Mesendoderm (in vitro differentiated cells): ENCODE measurements around the gene FAIM2.

Experiments
- DNase-seq: peaks from one replicate; pipeline ENCODE4 v3.0.0; 2013
- H2AK5ac ChIP-seq: 2 replicates; pipeline ENCODE4 v1.6.1; 2013; ENCODE audit warnings: low read length, inconsistent platforms
- H2BK120ac ChIP-seq: 2 replicates; pipeline ENCODE4 v1.6.1; 2013; ENCODE audit warnings: low read depth, mild to moderate bottlenecking, low read length, moderate library complexity, mixed read lengths
- H2BK15ac ChIP-seq: replicated peaks from 2 replicates; pipeline ENCODE4 v1.6.1; 2013; ENCODE audit warnings: low read depth, mild to moderate bottlenecking, moderate library complexity
- H2BK5ac ChIP-seq: 2 replicates; pipeline ENCODE4 v1.6.1; 2013; ENCODE audit warnings: low read length, inconsistent platforms
- H3K18ac ChIP-seq: 2 replicates; pipeline ENCODE4 v1.6.1; 2013; ENCODE audit warnings: mild to moderate bottlenecking, low read length, mixed read lengths
- H3K23ac ChIP-seq: one replicate; pipeline ENCODE4 v1.6.1; 2013; ENCODE audit warnings: low read length
- H3K27ac ChIP-seq: 2 replicates; pipeline ENCODE4 v1.5.1; 2013; ENCODE audit warnings: low read depth, mild to moderate bottlenecking, inconsistent platforms, low read length, moderate library complexity
- H3K27me3 ChIP-seq: 2 replicates; pipeline ENCODE4 v1.6.1; 2013; ENCODE audit warnings: low read length, control low read depth, mild to moderate bottlenecking, inconsistent platforms; ENCODE audit not compliant: insufficient read depth, poor library complexity
- H3K36me3 ChIP-seq: 2 replicates; pipeline ENCODE4 v1.6.1; 2013; ENCODE audit warnings: low read length, inconsistent platforms; ENCODE audit not compliant: control insufficient read depth, insufficient read depth
- H3K4ac ChIP-seq: one replicate; pipeline ENCODE4 v1.6.1; 2013; ENCODE audit warnings: low read depth, mild to moderate bottlenecking, low read length, moderate library complexity
- H3K4me1 ChIP-seq: 2 replicates; pipeline ENCODE4 v1.6.1; 2013; ENCODE audit warnings: low read depth, low read length, inconsistent platforms; ENCODE audit not compliant: control insufficient read depth
- H3K4me2 ChIP-seq: 2 replicates; pipeline ENCODE4 v1.6.1; 2013; ENCODE audit warnings: low read length
- H3K4me3 ChIP-seq: 2 replicates; pipeline ENCODE4 v1.5.1; 2013; ENCODE audit warnings: mild to moderate bottlenecking, low read length
- H3K56ac ChIP-seq: one replicate; pipeline ENCODE4 v1.6.1; 2013; ENCODE audit warnings: low read length
- H3K79me1 ChIP-seq: 2 replicates; pipeline ENCODE4 v1.6.1; 2013; ENCODE audit warnings: low read length, inconsistent platforms
- H3K79me2 ChIP-seq: 2 replicates; pipeline ENCODE4 v1.6.1; 2013; ENCODE audit warnings: mild to moderate bottlenecking, low read length; ENCODE audit not compliant: control insufficient read depth, insufficient read depth
- H3K9ac ChIP-seq: 2 replicates; pipeline ENCODE4 v1.6.1; 2013; ENCODE audit warnings: low read length, inconsistent platforms
- H4K5ac ChIP-seq: one replicate; pipeline ENCODE4 v1.6.1; 2013; ENCODE audit warnings: low read length
- H4K8ac ChIP-seq: one replicate; pipeline ENCODE4 v1.6.1; 2013; ENCODE audit warnings: low read depth, mild to moderate bottlenecking, control low read depth, low read length, moderate library complexity
- WGBS: extraction: QIAGEN DNeasy Blood & Tissue Kit; methylation state at CpG from one replicate; pipeline ENCODE4 v1.1.7; 2013; ENCODE audit warnings: low lambda C conversion rate, missing lambda C conversion rate; ENCODE audit not compliant: insufficient coverage; ENCODE audit errors: extremely low coverage; 5-methylcytosine and 5-hydroxymethylcytosine counted together

Gene FAIM2

GRCh38 chr12:49945394-49946080 is 41.8 kb upstream of the FAIM2 start:
- H4K8ac ChIP-seq = no peak overlapping the region
- H3K4me1 ChIP-seq = no peaks in the 10 kb centered on the region
- H3K36me3 ChIP-seq = no peaks in the 10 kb centered on the region
- H3K23ac ChIP-seq = no peak overlapping the region
- WGBS = no CpG with 5 or more reads among the region's 28 CpGs
- no peak overlapping the region for H2BK5ac ChIP-seq
- peak overlapping the region; percentile 22 for H3K56ac ChIP-seq
- no peak overlapping the region for H3K27ac ChIP-seq
- no peak overlapping the region for H2BK15ac ChIP-seq
- DNase-seq = peak; percentile 82
- H3K18ac ChIP-seq = no peak overlapping the region
- H2AK5ac ChIP-seq = no peak overlapping the region
- H2BK120ac ChIP-seq = no peak overlapping the region
- H3K9ac ChIP-seq = peak overlapping the region; percentile 15
- H3K4me3 ChIP-seq = no peak overlapping the region
- H3K79me1 ChIP-seq = no peaks in the 10 kb centered on the region
- no peaks in the 10 kb centered on the region for H3K27me3 ChIP-seq
- peak overlapping the region; percentile 16 for H3K4me2 ChIP-seq
- no peaks in the 10 kb centered on the region for H3K79me2 ChIP-seq
- no peak overlapping the region for H4K5ac ChIP-seq
- no peak overlapping the region for H3K4ac ChIP-seq

- no peak for DNase-seq
- no peaks in the 10 kb centered on the region for H3K79me2 ChIP-seq
- H2BK15ac ChIP-seq = no peak overlapping the region
- H3K4me3 ChIP-seq = no peak overlapping the region
- H3K23ac ChIP-seq = no peak overlapping the region
- no peak overlapping the region for H4K8ac ChIP-seq
- no peak overlapping the region for H2BK5ac ChIP-seq
- H2AK5ac ChIP-seq = no peak overlapping the region
- H3K27me3 ChIP-seq = no peaks in the 10 kb centered on the region
- no peaks in the 10 kb centered on the region for H3K36me3 ChIP-seq
- no CpG with 5 or more reads among the region's 3 CpGs for WGBS
- no peaks in the 10 kb centered on the region for H3K4me1 ChIP-seq
- no peaks in the 10 kb centered on the region for H3K79me1 ChIP-seq
- H3K18ac ChIP-seq = no peak overlapping the region
- no peak overlapping the region for H3K27ac ChIP-seq
- no peak overlapping the region for H3K9ac ChIP-seq
- no peak overlapping the region for H4K5ac ChIP-seq
- H3K4ac ChIP-seq = no peak overlapping the region
- no peak overlapping the region for H3K4me2 ChIP-seq
- H3K56ac ChIP-seq = no peak overlapping the region
- H2BK120ac ChIP-seq = no peak overlapping the region
These were observed 41.0 kb upstream of the FAIM2 start for GRCh38 chr12:49944718-49945117.

GRCh38 chr12:49944046-49944445 is 40.3 kb upstream of the FAIM2 start:
- WGBS = no CpG with 5 or more reads among the region's 5 CpGs
- H4K8ac ChIP-seq = no peak overlapping the region

GRCh38 chr12:49943625-49943960 is 39.9 kb upstream of the FAIM2 start:
- DNase-seq = no peak
- Histone ChIP-seq H3K23ac (no peak overlapping the region), H3K27ac (no peak overlapping the region), H3K4ac (no peak overlapping the region), H2BK5ac (no peak overlapping the region), H4K5ac (no peak overlapping the region), H2BK120ac (no peak overlapping the region), H2BK15ac (no peak overlapping the region), H3K4me1 (no peaks in the 10 kb centered on the region), H3K27me3 (no peaks in the 10 kb centered on the region), H4K8ac (no peak overlapping the region), H3K18ac (no peak overlapping the region), H3K36me3 (no peaks in the 10 kb centered on the region), H2AK5ac (no peak overlapping the region), H3K56ac (no peak overlapping the region), H3K79me2 (no peaks in the 10 kb centered on the region), H3K4me2 (no peak overlapping the region), H3K9ac (no peak overlapping the region), H3K79me1 (no peaks in the 10 kb centered on the region), H3K4me3 (no peak overlapping the region)
- no CpG with 5 or more reads among the region's 1 CpG for WGBS

More at GRCh38 chr12:49944046-49944445, 40.3 kb upstream of the FAIM2 start:
- Histone ChIP-seq H3K79me2 (no peaks in the 10 kb centered on the region), H2AK5ac (no peak overlapping the region), H3K18ac (no peak overlapping the region), H2BK120ac (no peak overlapping the region), H3K9ac (no peak overlapping the region), H3K36me3 (no peaks in the 10 kb centered on the region), H3K23ac (no peak overlapping the region), H3K56ac (no peak overlapping the region), H3K79me1 (no peaks in the 10 kb centered on the region), H3K27ac (no peak overlapping the region), H2BK5ac (no peak overlapping the region), H3K4me3 (no peak overlapping the region), H3K27me3 (no peaks in the 10 kb centered on the region), H3K4me2 (no peak overlapping the region), H4K5ac (no peak overlapping the region), H3K4me1 (no peaks in the 10 kb centered on the region), H3K4ac (no peak overlapping the region), H2BK15ac (no peak overlapping the region)
- no peak for DNase-seq

GRCh38 chr12:49942921-49943624 is 39.4 kb upstream of the FAIM2 start:
- no peaks in the 10 kb centered on the region for H3K79me2 ChIP-seq
- no peaks in the 10 kb centered on the region for H3K36me3 ChIP-seq
- H3K79me1 ChIP-seq = no peaks in the 10 kb centered on the region
- no CpG with 5 or more reads among the region's 14 CpGs for WGBS
- no peak overlapping the region for H2BK15ac ChIP-seq
- no peak overlapping the region for H3K56ac ChIP-seq
- no peak for DNase-seq
- H3K4me3 ChIP-seq = no peak overlapping the region
- H4K8ac ChIP-seq = no peak overlapping the region
- no peak overlapping the region for H4K5ac ChIP-seq
- H2BK5ac ChIP-seq = no peak overlapping the region
- no peak overlapping the region for H2AK5ac ChIP-seq
- H3K23ac ChIP-seq = no peak overlapping the region
- H3K4me2 ChIP-seq = no peak overlapping the region
- no peak overlapping the region for H3K18ac ChIP-seq
- H2BK120ac ChIP-seq = no peak overlapping the region
- no peak overlapping the region for H3K9ac ChIP-seq
- no peaks in the 10 kb centered on the region for H3K4me1 ChIP-seq
- H3K4ac ChIP-seq = no peak overlapping the region
- no peak overlapping the region for H3K27ac ChIP-seq
- H3K27me3 ChIP-seq = no peaks in the 10 kb centered on the region
